Esophagus (tissue), 2 donors: ENCODE data around the gene C1orf174. TPM values are rescaled to one million over a fixed set of nuclear protein-coding genes. Genes with fewer than 3 reads are reported as not detected.

Source experiments
- H3K27ac ChIP-seq, 2 donors: one replicate each; pipeline ENCODE4 v1.5.1; 2013; ENCODE audit warnings: low read depth in 2 of 2, mild to moderate bottlenecking in 2 of 2, inconsistent platforms in 1 of 2, low read length in 1 of 2, moderate library complexity in 1 of 2
- H3K27me3 ChIP-seq, 2 donors: one replicate each; pipeline ENCODE4 v1.6.1; 2013; ENCODE audit warnings: low read length in 2 of 2, control low read depth in 1 of 2, mild to moderate bottlenecking in 1 of 2; ENCODE audit not compliant: insufficient read depth in 2 of 2, control insufficient read depth in 1 of 2
- H3K36me3 ChIP-seq, 2 donors: one replicate each; pipeline ENCODE4 v1.6.1; 2013; ENCODE audit warnings: low read length in 1 of 2; ENCODE audit not compliant: control insufficient read depth in 2 of 2, insufficient read depth in 2 of 2
- H3K4me1 ChIP-seq, 2 donors: one replicate each; pipeline ENCODE4 v1.6.1; 2013; ENCODE audit warnings: low read length in 1 of 2; ENCODE audit not compliant: control insufficient read depth in 2 of 2, insufficient read depth in 2 of 2
- H3K4me3 ChIP-seq, 2 donors: one replicate each; pipeline ENCODE4 v1.5.1; 2013; ENCODE audit warnings: low read length in 2 of 2, mild to moderate bottlenecking in 2 of 2, low read depth in 1 of 2, moderate library complexity in 1 of 2
- H3K9me3 ChIP-seq, 2 donors: one replicate each; pipeline ENCODE4 v1.6.1; 2013; ENCODE audit warnings: mild to moderate bottlenecking in 2 of 2, low read depth in 1 of 2, low read length in 1 of 2, moderate library complexity in 1 of 2; ENCODE audit not compliant: control insufficient read depth in 2 of 2, insufficient read depth in 1 of 2
- WGBS, 2 donors: extraction: QIAGEN DNeasy Blood & Tissue Kit; methylation state at CpG; one replicate each; pipeline ENCODE4 v1.1.7; 2013; 5-methylcytosine and 5-hydroxymethylcytosine counted together
- polyA plus RNA-seq, 2 donors: library from polyadenylated mRNA; stranded (reverse); fragments of 200-250 nt; gene quantifications; one replicate each; pipeline ENCODE4 v1.2.3, GENCODE V29; 2013
- donor health status: healthy with polysubstance abuse.
- donor health status: Bipolar disorder and iron deficiency.

C1orf174 gene
- polyA plus RNA-seq, 2 donors = 10.7 to 11.6 TPM

DNA sequence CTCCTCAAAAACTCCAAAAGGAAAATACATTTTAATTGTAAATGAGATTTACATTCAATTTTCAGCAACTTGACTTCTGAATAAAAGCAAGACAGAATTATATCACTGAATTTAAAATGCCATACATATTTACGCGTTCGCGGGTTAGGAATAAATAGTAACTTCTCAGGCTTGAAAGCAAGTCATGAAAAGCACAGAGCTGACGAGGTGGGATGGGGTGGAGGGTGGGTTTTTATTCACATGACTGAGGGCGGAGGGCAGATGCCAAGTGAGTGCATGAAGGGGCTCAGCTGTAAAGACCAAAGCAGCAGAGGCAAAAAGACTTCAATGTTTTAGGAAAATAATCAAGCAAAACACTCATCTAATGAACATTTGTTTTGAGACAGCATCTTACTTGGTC lies 48.8 kb downstream of the C1orf174 start:
- H3K27ac ChIP-seq = no peak overlapping the region
- H3K9me3 ChIP-seq = no peaks in the 10 kb centered on the region
- no peaks in the 10 kb centered on the region for H3K4me1 ChIP-seq
- 95 to 96% methylated on average over 6 of the region's 6 CpGs for WGBS, 2 donors
- H3K36me3 ChIP-seq = peaks cover 5 to 13% of the 10 kb centered on the region in 2 donors
- no peaks in the 10 kb centered on the region for H3K27me3 ChIP-seq
- H3K4me3 ChIP-seq = no peak overlapping the region

GRCh38 chr1:3850857-3851256 lies 49.2 kb downstream of the C1orf174 start:
- Histone ChIP-seq H3K4me1 (no peaks in the 10 kb centered on the region), H3K4me3 (no peak overlapping the region), H3K27ac (no peak overlapping the region), H3K36me3 (peaks cover 5 to 13% of the 10 kb centered on the region in 2 donors), H3K9me3 (no peaks in the 10 kb centered on the region), H3K27me3 (no peaks in the 10 kb centered on the region)
- 87 to 89% methylated on average over 12 of the region's 12 CpGs for WGBS, 2 donors

DNA sequence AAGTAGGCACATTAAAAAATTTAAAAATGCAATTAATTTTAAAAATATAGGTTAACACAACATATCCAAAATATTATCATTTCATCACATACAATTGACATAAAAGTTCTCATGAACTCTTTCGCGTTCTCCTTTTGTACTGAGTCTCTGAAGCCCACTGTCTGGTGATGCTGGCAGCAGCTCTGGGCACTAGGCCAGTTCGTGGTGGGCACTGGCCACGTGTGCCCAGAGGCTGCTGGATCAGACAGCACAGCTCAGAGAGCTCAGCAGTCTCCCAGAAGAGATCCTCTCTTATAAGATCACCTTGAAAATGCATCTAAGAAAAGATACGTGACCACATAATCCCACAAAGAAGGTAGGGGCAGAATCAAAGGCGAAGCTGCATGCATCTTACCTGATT lies 53.0 kb downstream of the C1orf174 start:
- Histone ChIP-seq H3K27ac (no peak overlapping the region), H3K36me3 (peaks cover 5 to 13% of the 10 kb centered on the region in 2 donors), H3K4me1 (no peaks in the 10 kb centered on the region), H3K9me3 (no peaks in the 10 kb centered on the region), H3K27me3 (no peaks in the 10 kb centered on the region), H3K4me3 (no peak overlapping the region)
- 81 to 87% methylated on average over 6 of the region's 6 CpGs for WGBS, 2 donors

DNA sequence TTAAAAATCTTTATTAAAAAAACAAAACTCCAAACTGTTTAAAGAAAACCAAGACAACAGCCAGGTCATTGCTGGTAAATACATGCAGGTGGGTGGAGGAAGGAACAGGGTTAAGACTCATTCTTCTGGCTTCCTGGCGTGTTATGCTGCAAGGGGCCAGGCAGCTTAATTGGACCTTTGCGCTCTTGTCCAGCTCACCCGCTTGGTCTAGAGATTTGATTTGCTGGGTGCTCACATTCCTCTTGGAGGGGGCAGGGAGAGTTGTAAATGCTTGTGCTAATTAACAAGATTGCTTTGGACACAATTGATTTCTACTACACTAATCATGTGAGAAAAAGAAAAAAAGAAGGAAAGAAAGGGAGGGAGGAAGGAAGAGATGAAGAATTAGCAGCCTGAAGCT lies 53.5 kb downstream of the C1orf174 start:
- Histone ChIP-seq H3K27me3 (no peaks in the 10 kb centered on the region), H3K9me3 (no peaks in the 10 kb centered on the region), H3K4me1 (no peaks in the 10 kb centered on the region), H3K27ac (no peak overlapping the region), H3K4me3 (no peak overlapping the region), H3K36me3 (peaks cover 5 to 11% of the 10 kb centered on the region in 2 donors)
- 87 to 94% methylated on average over 3 of the region's 3 CpGs for WGBS, 2 donors

- H3K36me3 ChIP-seq = peaks cover 15 to 17% of the 10 kb centered on the region in 2 donors
- H3K9me3 ChIP-seq = peaks cover 0 to 6% of the 10 kb centered on the region in 2 donors
- no peak overlapping the region for H3K4me3 ChIP-seq
- H3K27ac ChIP-seq = no peak overlapping the region
- WGBS, 2 donors = 92 to 96% methylated on average over 9 of the region's 9 CpGs
- H3K4me1 ChIP-seq = no peaks in the 10 kb centered on the region
- no peaks in the 10 kb centered on the region for H3K27me3 ChIP-seq
These were observed 57.2 kb downstream of the C1orf174 start for GRCh38 chr1:3842912-3843311.

GRCh38 chr1:3841491-3841890 lies 58.6 kb downstream of the C1orf174 start:
- Histone ChIP-seq H3K9me3 (peaks cover 0 to 10% of the 10 kb centered on the region in 2 donors), H3K4me1 (no peaks in the 10 kb centered on the region), H3K4me3 (no peak overlapping the region), H3K27ac (no peak overlapping the region), H3K27me3 (no peaks in the 10 kb centered on the region), H3K36me3 (peaks cover 23 to 25% of the 10 kb centered on the region in 2 donors)
- WGBS, 2 donors = 96 to 97% methylated on average over 7 of the region's 7 CpGs

Other genes with a start within 250 kb of the C1orf174 start
- gene TP73, start 247.8 kb downstream of the C1orf174 start, polyA plus RNA-seq = 1 to 10 TPM; 3.5 to 6.0 TPM
- not detected for gene CCDC27, start 147.8 kb downstream of the C1orf174 start, polyA plus RNA-seq
- gene SMIM1, start 127.5 kb downstream of the C1orf174 start, polyA plus RNA-seq = 1 to 10 TPM; 1.1 to 1.9 TPM
- 10 to 100 TPM; 10.4 to 17.8 TPM for gene LRRC47, start 103.8 kb downstream of the C1orf174 start, polyA plus RNA-seq
- 1 to 10 TPM; 6.6 to 7.0 TPM for gene CEP104, start 43.1 kb downstream of the C1orf174 start, polyA plus RNA-seq
- 1 to 10 TPM; 1.9 to 2.3 TPM for gene DFFB, start 42.8 kb downstream of the C1orf174 start, polyA plus RNA-seq